LNCaP clone FGC (cell line): Measurements from ENCODE around the gene RAP1GDS1.
A peak's percentile ranks its signal among the peaks of the same experiment; 100 is the strongest.

ENCODE experiments used
- DNase-seq: peaks from one replicate; pipeline ENCODE4 v3.0.0-alpha.2; 2011; ENCODE audit warnings: low read depth
- H3K4me3 ChIP-seq: 2 replicates; pipeline ENCODE4 v1.5.1; 2011; ENCODE audit warnings: mild to moderate bottlenecking, low read depth, low read length, control low read depth
- TF ChIP-seq, protein P1 (sequence below): IDR thresholded peaks from 2 replicates; pipeline ENCODE4 v1.5.1; 2012; ENCODE audit warnings: mild to moderate bottlenecking; ENCODE audit not compliant: control insufficient read depth, insufficient read depth; ENCODE audit errors: extremely low read depth

The RAP1GDS1 gene, protein sequence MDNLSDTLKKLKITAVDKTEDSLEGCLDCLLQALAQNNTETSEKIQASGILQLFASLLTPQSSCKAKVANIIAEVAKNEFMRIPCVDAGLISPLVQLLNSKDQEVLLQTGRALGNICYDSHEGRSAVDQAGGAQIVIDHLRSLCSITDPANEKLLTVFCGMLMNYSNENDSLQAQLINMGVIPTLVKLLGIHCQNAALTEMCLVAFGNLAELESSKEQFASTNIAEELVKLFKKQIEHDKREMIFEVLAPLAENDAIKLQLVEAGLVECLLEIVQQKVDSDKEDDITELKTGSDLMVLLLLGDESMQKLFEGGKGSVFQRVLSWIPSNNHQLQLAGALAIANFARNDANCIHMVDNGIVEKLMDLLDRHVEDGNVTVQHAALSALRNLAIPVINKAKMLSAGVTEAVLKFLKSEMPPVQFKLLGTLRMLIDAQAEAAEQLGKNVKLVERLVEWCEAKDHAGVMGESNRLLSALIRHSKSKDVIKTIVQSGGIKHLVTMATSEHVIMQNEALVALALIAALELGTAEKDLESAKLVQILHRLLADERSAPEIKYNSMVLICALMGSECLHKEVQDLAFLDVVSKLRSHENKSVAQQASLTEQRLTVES

DNA sequence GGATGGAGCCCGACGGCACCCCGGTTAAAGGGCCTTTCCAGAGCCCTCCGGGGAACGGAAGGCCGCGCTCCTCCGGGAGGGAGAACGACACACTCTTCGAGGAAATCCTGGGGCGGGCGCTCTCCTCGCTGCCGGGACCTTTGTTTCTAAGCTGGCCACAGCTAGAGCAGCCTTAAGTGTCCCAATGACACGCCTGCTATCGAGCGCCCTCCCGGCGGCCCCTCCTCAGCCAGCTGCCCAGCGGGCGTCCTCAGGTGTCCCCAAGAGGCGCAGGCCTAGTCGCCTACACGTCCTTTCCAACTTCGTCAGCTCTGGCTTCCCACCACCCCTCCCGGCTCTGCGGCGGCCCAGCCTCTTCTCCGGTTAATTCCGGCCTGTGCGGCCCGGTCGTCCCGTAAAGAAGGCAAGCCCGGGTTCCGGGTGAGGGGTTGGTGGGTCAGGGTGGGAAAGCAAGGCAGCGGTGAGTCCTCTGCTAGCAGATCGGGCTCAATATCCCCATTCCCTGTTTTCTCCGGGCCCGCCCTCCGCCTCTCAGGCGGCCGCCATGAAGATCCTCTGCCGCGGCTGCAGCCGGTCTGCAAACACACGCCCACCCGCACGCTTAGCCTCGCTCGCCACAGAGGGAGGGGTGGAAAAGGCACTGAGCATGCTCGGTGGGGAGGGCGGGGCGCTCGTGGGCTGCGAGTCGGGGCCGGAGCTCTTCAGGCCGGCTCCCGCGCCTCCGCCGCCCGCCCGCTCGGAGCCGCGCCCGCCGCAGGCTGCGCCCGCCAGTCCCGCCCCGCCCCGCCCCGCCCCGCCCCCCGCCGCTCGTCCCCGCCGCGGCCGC lies at the start of gene RAP1GDS1:
Gene RAP1GDS1 (plus strand): TSS at position 806 of the 826 bp plus-strand sequence. CDS start 182 bp downstream, outside the sequence.
- TF ChIP-seq, protein P1, sequence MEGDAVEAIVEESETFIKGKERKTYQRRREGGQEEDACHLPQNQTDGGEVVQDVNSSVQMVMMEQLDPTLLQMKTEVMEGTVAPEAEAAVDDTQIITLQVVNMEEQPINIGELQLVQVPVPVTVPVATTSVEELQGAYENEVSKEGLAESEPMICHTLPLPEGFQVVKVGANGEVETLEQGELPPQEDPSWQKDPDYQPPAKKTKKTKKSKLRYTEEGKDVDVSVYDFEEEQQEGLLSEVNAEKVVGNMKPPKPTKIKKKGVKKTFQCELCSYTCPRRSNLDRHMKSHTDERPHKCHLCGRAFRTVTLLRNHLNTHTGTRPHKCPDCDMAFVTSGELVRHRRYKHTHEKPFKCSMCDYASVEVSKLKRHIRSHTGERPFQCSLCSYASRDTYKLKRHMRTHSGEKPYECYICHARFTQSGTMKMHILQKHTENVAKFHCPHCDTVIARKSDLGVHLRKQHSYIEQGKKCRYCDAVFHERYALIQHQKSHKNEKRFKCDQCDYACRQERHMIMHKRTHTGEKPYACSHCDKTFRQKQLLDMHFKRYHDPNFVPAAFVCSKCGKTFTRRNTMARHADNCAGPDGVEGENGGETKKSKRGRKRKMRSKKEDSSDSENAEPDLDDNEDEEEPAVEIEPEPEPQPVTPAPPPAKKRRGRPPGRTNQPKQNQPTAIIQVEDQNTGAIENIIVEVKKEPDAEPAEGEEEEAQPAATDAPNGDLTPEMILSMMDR: no peak
- peak within 1 kb of the TSS; percentile 66 for H3K4me3 ChIP-seq
- peak; percentile 73 for DNase-seq

GRCh38 chr4:98222306-98222705 lies 38.9 kb upstream of the RAP1GDS1 start:
- no peak overlapping the region for H3K4me3 ChIP-seq
- DNase-seq: no peak
- TF ChIP-seq, protein P1: no peak

- TF ChIP-seq, protein P1: no peak
- peak; percentile 79 for DNase-seq
- H3K4me3 ChIP-seq: peak overlapping the region; percentile 29; the same call in 1 of the 2 replicates
Measured at GRCh38 chr4:98226396-98226795, 34.8 kb upstream of the RAP1GDS1 start.

DNA sequence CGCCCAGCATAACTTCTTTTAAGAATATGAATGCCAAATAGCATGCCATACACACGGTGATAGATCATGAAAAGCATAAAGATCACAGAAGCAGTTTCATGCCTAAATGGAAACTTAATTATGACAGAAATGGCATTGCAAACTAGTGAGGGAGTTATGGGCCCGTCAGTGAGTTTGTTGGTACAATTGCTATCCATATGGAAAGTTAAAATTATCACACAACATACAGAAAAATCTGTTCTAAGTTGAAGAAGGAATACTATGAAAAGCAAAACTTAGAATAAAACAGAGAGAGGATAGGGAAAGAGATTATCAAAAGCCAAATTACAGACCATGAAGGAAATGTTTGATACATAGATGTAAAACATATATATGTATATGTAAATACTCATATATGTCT lies 30.2 kb upstream of the RAP1GDS1 start:
- H3K4me3 ChIP-seq: no peak overlapping the region
- TF ChIP-seq, protein P1: no peak
- DNase-seq: no peak

GRCh38 chr4:98232202-98232601 lies 29.0 kb upstream of the RAP1GDS1 start:
- no peak overlapping the region for H3K4me3 ChIP-seq
- no peak for DNase-seq
- TF ChIP-seq, protein P1: no peak

DNA sequence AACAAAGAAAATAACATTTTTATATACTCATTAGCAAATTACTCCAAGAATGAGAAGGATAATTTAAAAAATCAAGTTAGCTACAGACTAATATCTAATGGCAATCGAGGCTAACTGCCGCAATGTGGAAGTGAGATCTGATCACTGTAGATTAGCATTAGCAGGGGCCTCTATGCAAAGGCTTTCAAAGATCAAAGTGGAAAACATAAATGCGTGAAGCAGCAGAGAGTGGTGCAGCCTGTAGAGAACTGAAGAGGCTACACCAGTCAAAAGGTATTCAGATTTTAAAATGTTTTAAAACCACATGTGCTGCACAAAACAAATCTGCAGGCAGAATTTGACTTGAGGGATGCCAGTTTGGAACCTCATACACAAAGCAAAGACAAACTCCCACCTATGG lies 24.0 kb upstream of the RAP1GDS1 start:
- no peak overlapping the region for H3K4me3 ChIP-seq
- DNase-seq: no peak
- TF ChIP-seq, protein P1: no peak
